GM19468 (cell line): Measurements from ENCODE around the gene FRK.
"Not testable (repeated sequence)": the region's sequence is repeated elsewhere in the genome, so short reads cannot be mapped to it uniquely, and the experiment has no call there.

Source experiments
- ATAC-seq: cut with Tn5 transposase; IDR thresholded peaks from one replicate; pipeline ENCODE4 v1.9.1; 2021; ENCODE audit warnings: mild to moderate bottlenecking, moderate library complexity, moderate number of reproducible peaks; ENCODE audit not compliant: unreplicated experiment; ENCODE audit errors: extremely low read depth

FRK gene

GRCh38 chr6:116078522-116078921 lies 17.8 kb upstream of the FRK start:
- no peak for ATAC-seq

DNA sequence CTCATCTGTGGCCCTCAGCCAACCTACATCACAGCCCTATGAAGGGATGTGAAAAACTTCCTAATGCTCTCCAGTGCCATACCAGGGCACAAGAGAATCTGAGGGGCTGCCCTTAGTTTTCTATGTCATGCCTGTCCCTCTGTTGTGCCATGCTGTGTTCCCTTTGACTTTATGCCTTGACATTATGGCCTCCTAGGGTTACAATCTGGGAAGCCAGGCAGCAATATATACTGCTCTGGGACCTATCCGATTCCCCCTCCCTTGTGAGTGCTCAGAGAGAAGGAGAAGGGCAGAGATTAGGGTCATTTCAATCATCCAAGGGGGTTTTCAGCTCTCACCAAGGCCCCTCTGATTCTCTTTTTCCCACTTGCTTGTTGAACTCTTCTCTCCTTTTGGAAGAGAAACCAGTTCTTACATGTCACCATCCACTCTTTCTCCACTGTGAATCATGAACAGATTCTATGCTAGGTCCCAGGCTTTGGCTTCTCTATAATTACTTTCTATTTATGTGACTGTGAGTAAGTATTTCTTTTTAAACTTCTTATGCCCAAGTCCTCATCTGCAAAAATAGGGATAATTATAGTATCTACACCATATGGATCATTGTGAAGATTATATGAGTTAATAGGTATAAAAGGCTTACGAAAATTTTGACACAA lies 14.2 kb upstream of the FRK start:
- ATAC-seq, result no peak

GRCh38 chr6:116073765-116074440 lies 13.2 kb upstream of the FRK start:
- no peak for ATAC-seq

DNA sequence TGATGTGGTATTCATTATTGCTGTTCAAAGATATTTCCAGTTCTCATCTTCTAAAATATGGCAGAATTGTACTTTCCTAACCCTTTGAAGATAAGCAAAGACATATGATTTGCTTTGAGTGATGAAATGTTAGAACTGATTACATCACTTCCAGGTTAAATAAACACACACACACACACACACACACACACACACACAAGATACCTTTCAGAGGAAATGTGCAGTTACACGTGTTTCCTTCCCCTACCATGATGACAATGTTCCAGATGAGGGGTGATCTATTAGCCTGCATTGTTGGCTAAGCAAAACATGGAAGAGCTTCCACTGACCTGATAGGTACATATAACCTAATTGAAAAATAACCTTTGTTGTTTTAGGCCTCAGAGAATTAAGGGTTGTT lies 11.7 kb upstream of the FRK start:
- no peak for ATAC-seq

DNA sequence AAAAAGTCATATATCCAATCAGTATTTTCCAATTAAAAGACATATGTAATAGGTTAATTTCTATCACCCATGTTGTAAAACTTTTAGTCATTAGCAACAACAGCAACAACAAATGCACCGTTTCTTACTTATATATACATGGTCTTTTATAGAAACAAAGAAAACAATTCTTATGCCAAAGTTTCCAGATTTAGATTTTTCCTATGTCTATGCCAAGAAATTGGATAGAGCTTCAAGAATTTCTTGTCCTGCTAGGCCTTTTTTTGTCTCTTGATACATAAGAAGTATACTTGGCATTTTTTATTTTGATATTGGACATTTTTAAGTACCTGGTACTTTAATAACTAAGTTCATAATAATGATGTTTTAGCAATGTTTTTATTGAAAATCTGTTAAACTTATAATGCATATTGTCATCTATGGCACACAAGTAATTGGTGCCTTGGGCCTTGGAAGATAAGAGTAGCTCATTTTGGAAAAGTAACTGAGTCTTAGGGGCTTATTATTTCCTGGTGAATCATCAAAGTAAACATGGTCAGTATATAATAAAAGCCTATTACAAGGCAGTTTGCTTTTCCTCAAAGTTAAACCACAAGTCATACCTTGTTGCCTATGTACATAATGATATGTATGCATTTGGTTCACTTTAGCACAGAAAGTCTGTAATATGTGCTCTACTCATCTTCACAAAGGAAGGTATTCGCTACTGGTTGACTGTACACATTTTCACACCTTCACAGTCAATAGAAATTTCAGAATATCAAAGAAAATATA lies 10.1 kb upstream of the FRK start:
- ATAC-seq, result no peak

DNA sequence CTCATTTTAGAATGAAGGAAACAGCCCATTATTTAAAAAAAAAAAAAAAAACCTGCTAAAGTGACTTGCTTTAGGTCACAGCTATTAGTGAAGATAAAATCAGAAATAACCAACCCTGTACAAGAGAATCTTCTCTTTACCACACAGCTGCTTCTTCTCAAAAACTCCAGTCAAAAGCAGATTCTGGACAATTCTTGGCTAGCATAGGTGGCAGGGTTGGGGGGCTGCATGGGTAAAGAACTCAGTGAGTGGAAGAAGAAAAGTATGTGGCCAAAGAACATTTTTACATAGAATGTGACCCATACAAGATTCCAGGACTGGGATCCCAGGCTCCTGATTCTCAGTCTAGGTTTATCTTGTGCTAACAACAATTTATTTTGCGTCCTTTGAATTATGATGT lies 9.4 kb upstream of the FRK start:
- ATAC-seq, result no peak

GRCh38 chr6:116066789-116067188 lies 6.1 kb upstream of the FRK start:
- ATAC-seq, result no peak

DNA sequence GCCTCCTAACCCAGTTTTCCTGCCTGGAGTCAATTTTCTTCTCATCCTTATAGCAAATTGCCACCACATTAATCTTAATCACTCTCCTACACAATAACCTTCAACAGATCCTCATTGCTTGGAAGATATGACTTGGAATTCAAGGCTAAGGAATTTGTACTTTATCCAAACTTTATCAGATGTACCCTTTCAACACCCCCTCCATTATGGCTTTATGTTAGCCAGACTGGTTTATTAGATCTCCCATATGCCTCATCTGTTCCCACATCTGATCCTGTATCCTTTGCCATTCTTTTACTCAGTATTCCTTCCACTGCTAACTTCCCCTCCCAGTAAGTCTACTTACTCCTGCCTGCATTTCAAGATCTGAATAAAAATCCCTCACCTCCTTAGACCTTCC lies 4.0 kb upstream of the FRK start:
- ATAC-seq, result no peak

DNA sequence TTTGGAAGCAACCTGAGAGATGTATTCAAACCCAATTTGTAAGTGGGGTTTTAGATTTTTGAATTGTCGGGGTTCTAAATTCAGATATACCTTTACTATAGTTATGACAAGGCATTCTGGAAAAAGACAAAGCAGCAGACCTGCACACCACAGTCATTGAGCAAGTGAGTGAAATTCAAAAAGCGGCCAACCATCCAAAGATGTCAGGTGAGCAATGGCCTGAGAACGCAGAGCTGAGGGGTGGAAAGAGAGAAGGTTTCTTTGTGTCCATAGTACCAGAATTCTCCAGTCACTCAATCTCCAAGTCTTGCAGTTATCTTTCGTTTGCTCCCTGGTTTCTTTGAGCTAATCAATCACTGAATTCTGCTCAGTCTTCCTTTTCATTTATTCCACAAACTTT lies 1.8 kb upstream of the FRK start:
- no peak for ATAC-seq

- ATAC-seq, result no peak
These were observed 749 bp downstream of the FRK start for GRCh38 chr6:116059713-116060571.

DNA sequence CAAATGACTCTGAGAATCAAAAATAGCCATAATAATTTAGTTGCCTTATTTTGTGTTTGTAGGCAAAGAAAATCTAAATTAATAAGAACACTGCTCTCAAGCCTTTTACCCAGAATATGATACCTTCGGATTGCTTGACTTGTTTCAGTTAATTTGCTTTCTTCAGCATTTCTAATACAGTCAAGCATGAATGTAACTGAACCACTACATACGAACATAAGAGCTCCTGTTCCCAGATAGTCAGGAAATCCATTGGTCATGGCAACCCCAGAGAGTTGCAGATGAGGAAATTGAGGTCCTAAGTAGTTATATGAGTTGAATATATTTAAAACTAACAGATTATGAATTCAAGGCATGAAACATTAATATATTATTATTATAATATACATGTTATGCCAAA lies 2.9 kb downstream of the FRK start:
- no peak for ATAC-seq

GRCh38 chr6:116055513-116055912 lies 5.2 kb downstream of the FRK start:
- no peak for ATAC-seq

DNA sequence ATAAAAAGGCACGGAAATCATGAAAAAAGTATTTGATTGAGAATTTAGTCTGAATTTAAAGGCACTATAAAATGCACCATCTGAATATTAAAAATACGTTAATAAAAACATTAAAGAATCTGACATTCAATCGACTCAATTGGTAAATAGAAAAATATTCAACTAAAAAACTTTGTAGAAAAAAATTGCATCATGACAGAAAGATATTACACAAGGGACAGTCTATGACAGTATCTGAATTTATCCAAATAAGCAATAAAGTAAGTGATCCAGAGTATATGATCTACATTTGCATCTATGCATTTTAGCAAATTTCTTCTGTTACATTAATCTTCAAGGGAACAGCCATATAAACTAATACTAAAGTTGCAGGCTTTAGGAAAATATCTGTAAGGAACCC lies 9.4 kb downstream of the FRK start:
- no peak for ATAC-seq

- ATAC-seq, result no peak
These were observed 10.0 kb downstream of the FRK start for GRCh38 chr6:116050737-116051136.

DNA sequence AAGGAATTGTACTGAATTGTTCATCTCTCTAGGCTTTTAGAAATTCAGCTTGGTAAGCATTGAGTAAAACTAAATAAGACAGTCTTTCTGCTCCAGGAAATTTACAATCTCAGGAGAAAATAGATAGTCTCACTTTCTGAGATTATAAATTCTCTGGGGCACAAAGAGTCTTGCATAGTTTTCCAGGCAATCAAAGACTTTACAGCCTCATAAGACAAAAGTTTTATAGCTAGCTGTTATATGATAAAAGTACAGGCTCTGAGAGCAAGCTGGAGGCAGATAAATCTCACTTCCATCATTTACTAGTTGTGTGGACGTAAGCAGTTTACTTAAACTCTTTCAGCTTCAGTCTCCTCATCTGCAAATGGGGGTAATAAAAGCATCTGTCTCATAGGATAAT lies 11.4 kb downstream of the FRK start:
- ATAC-seq, result no peak

GRCh38 chr6:116047173-116047933 lies 13.3 kb downstream of the FRK start:
- ATAC-seq, result peak; percentile 39

DNA sequence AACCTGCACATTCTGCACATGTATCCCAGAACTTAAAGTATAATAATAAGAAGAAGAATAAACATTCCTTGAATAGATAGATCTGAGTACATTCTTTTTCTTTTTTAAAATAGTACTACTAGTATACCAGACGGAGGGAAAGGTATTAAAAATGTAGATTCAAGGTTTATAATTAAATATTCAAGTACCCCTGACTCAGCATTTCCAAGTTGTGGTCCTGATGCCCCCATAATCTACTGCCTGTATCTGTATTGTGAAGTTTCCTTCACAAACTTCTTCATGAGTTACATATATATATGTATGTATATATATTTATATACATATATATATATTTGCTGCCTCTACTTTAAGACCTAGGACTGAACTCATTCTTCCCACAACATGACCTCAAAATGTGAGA lies 14.0 kb downstream of the FRK start:
- no peak for ATAC-seq

DNA sequence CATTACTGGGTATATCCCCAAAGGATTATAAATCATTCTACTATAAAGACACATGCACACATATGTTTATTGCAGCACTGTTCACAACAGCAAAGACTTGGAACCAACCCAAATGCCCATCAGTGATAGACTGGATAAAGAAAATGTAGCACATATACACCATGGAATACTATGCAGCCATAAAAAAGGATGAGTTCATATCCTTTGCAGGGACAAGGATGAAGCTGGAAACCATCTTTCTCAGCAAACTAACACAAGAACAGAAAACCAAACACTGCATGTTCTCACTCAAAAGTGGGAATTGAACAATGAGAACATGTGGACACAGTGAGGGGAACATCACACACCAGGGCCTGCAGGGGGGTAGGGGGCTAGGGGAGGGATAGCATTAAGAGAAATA lies 14.4 kb downstream of the FRK start:
- not testable (repeated sequence) for ATAC-seq

- ATAC-seq, result no peak
These were observed 18.8 kb downstream of the FRK start for GRCh38 chr6:116041934-116042333.

GRCh38 chr6:116040993-116041392 lies 19.7 kb downstream of the FRK start:
- ATAC-seq, result no peak
